Measurements from ENCODE around the gene VPS11.

Gene VPS11

GRCh38 chr11:119121008-119121810, 53.6 kb downstream of the VPS11 start, which contains the start of gene HINFP:
Gene HINFP, plus strand, starts transcription at chr11:119121580. Its CDS starts 5,365 bp downstream, at chr11:119126945.
- peak; percentile 98 for DNase-seq (ENCODE audit: low read depth, low spot score)

- DNase-seq (ENCODE audit: low read depth, low spot score), result no peak
Measured at GRCh38 chr11:119121811-119122124, 54.1 kb downstream of the VPS11 start.

GRCh38 chr11:119125821-119126220, 58.2 kb downstream of the VPS11 start:
- no peak for DNase-seq (ENCODE audit: low read depth, low spot score)

GRCh38 chr11:119126675-119127268, 59.2 kb downstream of the VPS11 start:
- no peak for DNase-seq (ENCODE audit: low read depth, low spot score)

- DNase-seq (ENCODE audit: low read depth, low spot score), result no peak
Measured at GRCh38 chr11:119130662-119131061, 63.0 kb downstream of the VPS11 start.

Data from brain pericyte (primary cell).